GM19035 (cell line): ENCODE measurements around the gene YEATS2.

Source experiments
- ATAC-seq: cut with Tn5 transposase; IDR thresholded peaks from one replicate; pipeline ENCODE4 v1.9.1; 2021; ENCODE audit not compliant: unreplicated experiment

YEATS2 gene

GRCh38 chr3:183810643-183811594, 113.3 kb downstream of the YEATS2 start:
- ATAC-seq = no peak

GRCh38 chr3:183811638-183812037, 114.0 kb downstream of the YEATS2 start:
- no peak for ATAC-seq

GRCh38 chr3:183812761-183813445, 115.3 kb downstream of the YEATS2 start:
- no peak for ATAC-seq

GRCh38 chr3:183814240-183814639, 116.6 kb downstream of the YEATS2 start:
- no peak for ATAC-seq

GRCh38 chr3:183815563-183815940, 118.0 kb downstream of the YEATS2 start:
- ATAC-seq = no peak

GRCh38 chr3:183815951-183816475, 118.4 kb downstream of the YEATS2 start:
- ATAC-seq = no peak

- no peak for ATAC-seq
Observed at GRCh38 chr3:183816681-183817510, 119.3 kb downstream of the YEATS2 start.

- ATAC-seq = no peak
Observed at GRCh38 chr3:183817639-183818038, 120.0 kb downstream of the YEATS2 start.

- ATAC-seq = no peak
Observed at GRCh38 chr3:183818041-183818620, 120.5 kb downstream of the YEATS2 start.

GRCh38 chr3:183818706-183819624, 121.4 kb downstream of the YEATS2 start:
- no peak for ATAC-seq

GRCh38 chr3:183819831-183820230, 122.2 kb downstream of the YEATS2 start:
- no peak for ATAC-seq

- no peak for ATAC-seq
Observed at GRCh38 chr3:183822631-183823030, 125.0 kb downstream of the YEATS2 start.

- no peak for ATAC-seq
Observed at GRCh38 chr3:183823963-183824362, 126.4 kb downstream of the YEATS2 start.

GRCh38 chr3:183824761-183825455, 127.3 kb downstream of the YEATS2 start:
- no peak for ATAC-seq

GRCh38 chr3:183825456-183826161, 128.0 kb downstream of the YEATS2 start, which contains the start of gene MAP6D1:
Gene MAP6D1 (minus strand): TSS chr3:183825577. CDS start chr3:183825547, 30 bp downstream.
- no peak for ATAC-seq

GRCh38 chr3:183826448-183827250, 129.1 kb downstream of the YEATS2 start:
- no peak for ATAC-seq

- no peak for ATAC-seq
Observed at GRCh38 chr3:183827809-183828537, 130.4 kb downstream of the YEATS2 start.
